Lower lobe of right lung (tissue), 2 donors: ENCODE data around the gene TOMM20. TPM values are rescaled to one million over a fixed set of nuclear protein-coding genes. Genes with fewer than 3 reads are reported as not detected.
A peak's percentile ranks its signal among the peaks of the same experiment; 100 is the strongest.

Experiments
- ATAC-seq, 2 donors: fragments of 200-7000 bp; cut with Tn5 transposase; one replicate each; pipeline ENCODE4 v1.9.1; 2020 to 2022; ENCODE audit warnings: mild to moderate bottlenecking in 2 of 2, moderate library complexity in 2 of 2
- DNase-seq: peaks from one replicate; pipeline ENCODE4 v3.0.0-alpha.2; 2020
- H3K27ac ChIP-seq: fragments of 200-600 bp; one replicate; pipeline ENCODE4 v1.8.0; 2022
- H3K27me3 ChIP-seq: fragments of 200-600 bp; one replicate; pipeline ENCODE4 v1.8.0; 2022; ENCODE audit warnings: low read depth
- H3K36me3 ChIP-seq: fragments of 200-600 bp; one replicate; pipeline ENCODE4 v1.8.0; 2022; ENCODE audit warnings: mild to moderate bottlenecking
- H3K4me1 ChIP-seq: fragments of 200-600 bp; one replicate; pipeline ENCODE4 v1.8.0; 2022
- H3K4me3 ChIP-seq: fragments of 200-600 bp; one replicate; pipeline ENCODE4 v1.8.0; 2022; ENCODE audit warnings: mild to moderate bottlenecking
- H3K9me3 ChIP-seq: fragments of 200-600 bp; one replicate; pipeline ENCODE4 v1.8.0; 2022
- intact Hi-C: fragments of 100-400 bp; cut with DNase I; formaldehyde crosslinking; loops from one replicate; pipeline ENCODE4 v1.11.0; 2022
- total RNA-seq: library from RNA; stranded (reverse); fragmentation: NEBNext Ultra II Directional; extraction: Animal tissue kit (Norgen Biotek cat#: 25700); gene quantifications from one replicate; pipeline ENCODE4 v1.2.1, GENCODE V29; 2021
- TF ChIP-seq, protein P1 (sequence below): fragments of 200-600 bp; IDR thresholded peaks from one replicate; pipeline ENCODE4 v1.8.0; 2022; ENCODE audit warnings: antibody characterized with exemption, mild to moderate bottlenecking
- donor health status: DM: no; HTN: yes; CAD: no; lungs with severe emphysema.

TOMM20 gene
- total RNA-seq, 1 donor from 2014 or later = 88.4 TPM

- Histone ChIP-seq H3K4me1 (peaks cover 83% of the 10 kb centered on the region), H3K36me3 (no peaks in the 10 kb centered on the region), H3K27me3 (no peaks in the 10 kb centered on the region), H3K27ac (peak overlapping the region; percentile 84), H3K9me3 (no peaks in the 10 kb centered on the region), H3K4me3 (no peak overlapping the region)
- TF ChIP-seq, protein P1, sequence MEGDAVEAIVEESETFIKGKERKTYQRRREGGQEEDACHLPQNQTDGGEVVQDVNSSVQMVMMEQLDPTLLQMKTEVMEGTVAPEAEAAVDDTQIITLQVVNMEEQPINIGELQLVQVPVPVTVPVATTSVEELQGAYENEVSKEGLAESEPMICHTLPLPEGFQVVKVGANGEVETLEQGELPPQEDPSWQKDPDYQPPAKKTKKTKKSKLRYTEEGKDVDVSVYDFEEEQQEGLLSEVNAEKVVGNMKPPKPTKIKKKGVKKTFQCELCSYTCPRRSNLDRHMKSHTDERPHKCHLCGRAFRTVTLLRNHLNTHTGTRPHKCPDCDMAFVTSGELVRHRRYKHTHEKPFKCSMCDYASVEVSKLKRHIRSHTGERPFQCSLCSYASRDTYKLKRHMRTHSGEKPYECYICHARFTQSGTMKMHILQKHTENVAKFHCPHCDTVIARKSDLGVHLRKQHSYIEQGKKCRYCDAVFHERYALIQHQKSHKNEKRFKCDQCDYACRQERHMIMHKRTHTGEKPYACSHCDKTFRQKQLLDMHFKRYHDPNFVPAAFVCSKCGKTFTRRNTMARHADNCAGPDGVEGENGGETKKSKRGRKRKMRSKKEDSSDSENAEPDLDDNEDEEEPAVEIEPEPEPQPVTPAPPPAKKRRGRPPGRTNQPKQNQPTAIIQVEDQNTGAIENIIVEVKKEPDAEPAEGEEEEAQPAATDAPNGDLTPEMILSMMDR = no peak
- ATAC-seq (no peak), DNase-seq (peak; percentile 22)
- intact Hi-C loops = loop anchor here (10.0 kb wide), 1 partner anchor 467 kb away; no protein-coding TSS in a partner anchor
These were observed 56.5 kb downstream of the TOMM20 start for GRCh38 chr1:235072096-235072495.

DNA sequence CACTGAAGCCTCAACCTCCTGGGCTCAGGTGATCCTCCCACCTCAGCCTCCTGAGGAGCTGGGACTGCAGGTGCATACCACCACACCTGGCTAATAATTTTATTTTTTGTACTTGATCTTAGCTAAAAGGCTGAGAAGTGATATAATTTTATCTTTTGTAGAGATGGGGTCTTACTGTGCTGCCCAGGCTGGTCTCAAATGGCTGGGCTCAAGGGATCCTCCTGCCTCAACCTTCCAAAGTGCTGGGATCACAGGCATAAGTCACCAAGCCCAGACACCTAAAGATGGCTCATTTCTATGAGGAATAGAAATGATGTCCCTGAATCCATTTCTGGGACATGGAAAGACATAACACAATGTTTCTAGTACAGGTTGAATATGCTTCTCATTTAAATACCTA is 57.8 kb downstream of the TOMM20 start:
- Histone ChIP-seq H3K4me3 (no peak overlapping the region), H3K27ac (peak overlapping the region; percentile 69), H3K9me3 (no peaks in the 10 kb centered on the region), H3K36me3 (no peaks in the 10 kb centered on the region), H3K27me3 (no peaks in the 10 kb centered on the region), H3K4me1 (peaks cover 74% of the 10 kb centered on the region)
- peak; percentile 14 for DNase-seq
- no peak for ATAC-seq
- TF ChIP-seq, protein P1 = no peak
- intact Hi-C loops = loop anchor here (10.0 kb wide), 1 partner anchor 466 kb away; no protein-coding TSS in a partner anchor

- intact Hi-C loops = loop anchor here (10.0 kb wide), 1 partner anchor 465 kb away; no protein-coding TSS in a partner anchor
These were observed 58.8 kb downstream of the TOMM20 start for GRCh38 chr1:235069577-235070563.

DNA sequence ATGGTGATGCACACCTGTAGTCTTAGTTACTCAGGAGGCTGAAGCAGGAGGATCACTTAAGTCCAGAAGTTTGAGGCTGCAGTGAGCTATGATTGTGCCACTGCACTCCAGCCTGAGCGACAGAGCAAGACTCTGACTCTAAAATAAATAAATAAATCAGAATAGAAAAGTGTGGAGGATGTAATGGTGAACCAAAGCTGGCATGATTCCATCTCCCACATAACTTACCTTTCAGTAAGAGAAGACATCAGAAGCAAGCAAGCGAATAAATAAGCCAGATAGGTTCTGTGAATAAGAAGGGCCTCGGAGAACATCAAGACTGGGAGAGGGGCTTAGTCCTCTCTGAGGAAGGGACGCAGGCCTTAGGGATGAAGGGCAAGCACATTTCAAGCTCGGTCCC is 59.5 kb downstream of the TOMM20 start:
- no peaks in the 10 kb centered on the region for H3K36me3 ChIP-seq
- ATAC-seq = no peak
- H3K4me3 ChIP-seq = no peak overlapping the region
- peak overlapping the region; percentile 69 for H3K27ac ChIP-seq
- DNase-seq = no peak
- H3K9me3 ChIP-seq = no peaks in the 10 kb centered on the region
- intact Hi-C loops = no loop called here
- TF ChIP-seq, protein P1 = no peak
- H3K4me1 ChIP-seq = peaks cover 58% of the 10 kb centered on the region
- H3K27me3 ChIP-seq = no peaks in the 10 kb centered on the region

More at GRCh38 chr1:235069577-235070563, 58.8 kb downstream of the TOMM20 start:
- Histone ChIP-seq H3K9me3 (no peaks in the 10 kb centered on the region), H3K27ac (peak overlapping the region; percentile 69), H3K36me3 (no peaks in the 10 kb centered on the region), H3K27me3 (no peaks in the 10 kb centered on the region), H3K4me1 (peaks cover 65% of the 10 kb centered on the region), H3K4me3 (no peak overlapping the region)
- ATAC-seq (peak; percentile 4 to 31), DNase-seq (peak; percentile 85)
- TF ChIP-seq, protein P1 = no peak

GRCh38 chr1:235068158-235069121 is 60.2 kb downstream of the TOMM20 start:
- Histone ChIP-seq H3K4me3 (no peak overlapping the region), H3K36me3 (no peaks in the 10 kb centered on the region), H3K27ac (peak overlapping the region; percentile 69), H3K9me3 (no peaks in the 10 kb centered on the region), H3K27me3 (no peaks in the 10 kb centered on the region), H3K4me1 (peaks cover 53% of the 10 kb centered on the region)
- ATAC-seq (peak; percentile 65 to 67), DNase-seq (peak; percentile 71)
- intact Hi-C loops = no loop called here
- TF ChIP-seq, protein P1 = no peak
